Keratinocyte (primary cell): Measurements from ENCODE around the gene SFRP5.

Experiments used
- CTCF ChIP-seq, 3 experiments: IDR thresholded peaks in 1 of 3; conservative IDR thresholded peaks in 1 of 3; optimal IDR thresholded peaks in 1 of 3; 2 replicates in 2 of 3; 3 replicates in 1 of 3; pipeline versions ENCODE3 to v1.5.1; 2011; ENCODE audit warnings: low read length in 3 of 3, mild to moderate bottlenecking in 3 of 3, moderate library complexity in 2 of 3, control low read depth in 1 of 3, inconsistent platforms in 1 of 3; ENCODE audit not compliant: insufficient read depth in 2 of 3; ENCODE audit errors: extremely low read depth in 1 of 3
- EZH2 ChIP-seq: IDR thresholded peaks from one replicate; pipeline ENCODE4 v1.6.1; 2012; ENCODE audit warnings: inconsistent platforms, mild to moderate bottlenecking, low read length, moderate library complexity

DNA sequence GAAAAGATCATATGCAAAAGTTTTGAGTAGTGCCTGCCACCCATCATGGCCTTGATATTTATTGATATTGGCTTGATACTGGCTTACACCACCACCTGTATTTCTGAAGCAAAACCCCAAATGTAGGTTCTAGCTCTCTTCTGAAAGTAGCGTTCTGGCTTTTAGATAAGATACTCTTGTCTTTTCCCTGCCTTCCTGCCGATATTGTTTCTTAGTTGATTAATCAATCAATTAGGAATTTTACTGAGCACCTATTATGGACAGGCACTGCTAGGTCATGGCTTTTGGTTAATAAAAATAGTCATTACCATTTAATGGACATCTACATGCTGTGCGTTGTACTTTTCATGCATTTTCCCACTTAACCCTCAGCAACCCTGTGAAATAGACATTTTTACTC, 7.9 kb downstream of the SFRP5 start:
- TF ChIP-seq EZH2, result no peak
- no peak for TF ChIP-seq CTCF (optimal IDR thresholded peaks at IDR 0.05 in 1 of 3, IDR thresholded peaks at IDR 0.05 in 1 of 3, conservative IDR thresholded peaks at IDR 0.05 in 1 of 3; ENCODE audit: extremely low read depth in 1 of 3, insufficient read depth in 2 of 3, low read length in 3 of 3)
